Body of pancreas (tissue), 4 donors: Measurements from ENCODE around the gene NUDT9. TPM values are rescaled to one million over a fixed set of nuclear protein-coding genes. Genes with fewer than 3 reads are reported as not detected.
"Not testable (repeated sequence)": the region's sequence is repeated elsewhere in the genome, so short reads cannot be mapped to it uniquely, and the experiment has no call there.

Source experiments
- ATAC-seq: fragments of 150-250 bp; one replicate; pipeline ENCODE4 v1.9.1; 2016
- DNase-seq, 4 donors: peaks; one replicate each; pipeline ENCODE4 v3.0.0-alpha.2; 2019
- H3K27ac ChIP-seq, 4 donors: fragments of 200-600 bp; sonication (generic); 1 replicate in 3 of 4; 2 replicates in 1 of 4; pipeline versions ENCODE4 v1.5.1 to v1.6.1; 2016 to 2019; ENCODE audit warnings: mild to moderate bottlenecking in 1 of 4, mixed read lengths in 1 of 4, moderate library complexity in 1 of 4
- H3K27me3 ChIP-seq, 2 donors: fragments of 200-600 bp; sonication (generic); one replicate each; pipeline ENCODE4 v1.6.0; 2016; ENCODE audit warnings: mild to moderate bottlenecking in 1 of 2
- H3K36me3 ChIP-seq, 2 donors: fragments of 200-600 bp; sonication (generic); replicated peaks in 1 of 2; 2 replicates each; pipeline ENCODE4 v1.5.1; 2016; ENCODE audit warnings: low read depth in 2 of 2; ENCODE audit not compliant: insufficient read depth in 1 of 2
- H3K4me1 ChIP-seq: fragments of 200-600 bp; sonication (generic); one replicate; pipeline ENCODE4 v1.6.0; 2016
- H3K4me3 ChIP-seq, 2 donors: fragments of 200-600 bp; sonication (generic); 1 replicate in 1 of 2; 2 replicates in 1 of 2; pipeline ENCODE4 v1.5.1; 2016 to 2019
- H3K9me3 ChIP-seq, 3 donors: fragments of 200-600 bp; sonication (generic); 1 replicate in 2 of 3; 2 replicates in 1 of 3; pipeline ENCODE4 v1.5.1; 2016
- CTCF ChIP-seq, 7 experiments: fragments of 450-650 bp in 4 of 7; fragments of 200-600 bp in 3 of 7; sonication (generic) in 3 of 7; IDR thresholded peaks; one replicate each; pipeline ENCODE4 v1.5.1; 2016 to 2019; ENCODE audit warnings: antibody characterized with exemption in 7 of 7
- POLR2A ChIP-seq, 3 donors: fragments of 450-650 bp; IDR thresholded peaks; one replicate each; pipeline ENCODE4 v1.6.1; 2016; ENCODE audit warnings: antibody characterized with exemption in 3 of 3, mild to moderate bottlenecking in 2 of 3
- WGBS, 2 donors: methylation state at CpG; one replicate each; pipeline ENCODE4 v1.1.5; 2017; 5-methylcytosine and 5-hydroxymethylcytosine counted together
- intact Hi-C: fragments of 100-400 bp; cut with DNase I; formaldehyde crosslinking; loops from one replicate; pipeline ENCODE4 v1.15.1; 2023
- total RNA-seq, 2 donors: library from RNA; depleted of rRNA; stranded (reverse); fragments of >200 nt; gene quantifications; one replicate each; pipeline ENCODE4 v1.1.0, GENCODE V29; 2016

The NUDT9 gene
- total RNA-seq, 2 donors from 2014 or later = 22.7 to 32.2 TPM

GRCh38 chr4:87419578-87420249 is 2.7 kb upstream of the NUDT9 start:
- ATAC-seq (no peak), DNase-seq (peak in 1 of 4 donors; percentile 14)
- H3K4me1 ChIP-seq = peaks cover 52% of the 10 kb centered on the region
- H3K4me3 ChIP-seq = no peak overlapping the region
- TF ChIP-seq POLR2A (IDR thresholded peaks at IDR 0.05) (no peak), CTCF (IDR thresholded peaks at IDR 0.05) (no peak)
- intact Hi-C loops = no loop called here
- no peaks in the 10 kb centered on the region for H3K9me3 ChIP-seq
- no peaks in the 10 kb centered on the region for H3K27me3 ChIP-seq
- 8 to 12% methylated on average over 5 of the region's 5 CpGs for WGBS, 2 donors
- H3K27ac ChIP-seq = peak overlapping the region; percentile 34 to 75 (median 42)
- H3K36me3 ChIP-seq = no peaks in the 10 kb centered on the region

- DNase-seq (no peak), ATAC-seq (no peak)
- TF ChIP-seq POLR2A (IDR thresholded peaks at IDR 0.05) (no peak), CTCF (IDR thresholded peaks at IDR 0.05) (no peak)
- H3K27me3 ChIP-seq = no peaks in the 10 kb centered on the region
- H3K9me3 ChIP-seq = no peaks in the 10 kb centered on the region
- no peaks in the 10 kb centered on the region for H3K36me3 ChIP-seq
- intact Hi-C loops = no loop called here
- H3K27ac ChIP-seq = peak overlapping the region; percentile 34 to 75 (median 42)
- peaks cover 58% of the 10 kb centered on the region for H3K4me1 ChIP-seq
- H3K4me3 ChIP-seq = no peak overlapping the region
- 69 to 71% methylated on average over 4 of the region's 4 CpGs for WGBS, 2 donors
Observed at GRCh38 chr4:87420276-87420830, 2.0 kb upstream of the NUDT9 start.

GRCh38 chr4:87423317-87424098 is 1.1 kb downstream of the NUDT9 start:
- no peak for ATAC-seq
- Histone ChIP-seq H3K9me3 (no peaks in the 10 kb centered on the region), H3K27ac (peak overlapping the region in 3 of 4 donors; percentile 91 to 96 (median 92)), H3K36me3 (no peaks in the 10 kb centered on the region), H3K27me3 (no peaks in the 10 kb centered on the region), H3K4me3 (peak overlapping the region; percentile 24 to 78), H3K4me1 (peaks cover 85% of the 10 kb centered on the region)
- intact Hi-C loops = no loop called here
- peak in 3 of 4 donors; percentile 50 to 63 (median 51) for DNase-seq
- 4 to 5% methylated on average over 3 of the region's 3 CpGs for WGBS, 2 donors
- TF ChIP-seq CTCF (IDR thresholded peaks at IDR 0.05) (peak in 1 of 7 experiments; percentile 27), POLR2A (IDR thresholded peaks at IDR 0.05) (peak in 2 of 3 donors; percentile 30 to 33)

- peak in 3 of 4 donors; percentile 22 to 46 (median 23) for DNase-seq
- WGBS, 2 donors = 56 to 60% methylated on average over 18 to 22 of the region's 22 CpGs
- H3K27me3 ChIP-seq, H3K36me3 ChIP-seq, ATAC-seq, intact Hi-C loops, H3K9me3 ChIP-seq: not testable (repeated sequence)
- Histone ChIP-seq H3K4me3 (peak overlapping the region in 1 of 2 donors; percentile 78), H3K4me1 (peaks cover 82% of the 10 kb centered on the region), H3K27ac (peak overlapping the region in 3 of 4 donors; percentile 64 to 92 (median 91))
Observed at GRCh38 chr4:87424099-87424543, 1.7 kb downstream of the NUDT9 start.

- Histone ChIP-seq H3K36me3 (no peaks in the 10 kb centered on the region), H3K9me3 (no peaks in the 10 kb centered on the region), H3K27me3 (no peaks in the 10 kb centered on the region), H3K4me3 (no peak overlapping the region), H3K27ac (peak overlapping the region in 2 of 4 donors; percentile 40 to 47), H3K4me1 (peaks cover 79% of the 10 kb centered on the region)
- intact Hi-C loops = no loop called here
- ATAC-seq (no peak), DNase-seq (peak in 1 of 4 donors; percentile 27)
- TF ChIP-seq CTCF (IDR thresholded peaks at IDR 0.05) (no peak), POLR2A (IDR thresholded peaks at IDR 0.05) (no peak)
- WGBS, 2 donors = 88 to 100% methylated on average over 2 of the region's 2 CpGs
Observed at GRCh38 chr4:87425711-87426110, 3.3 kb downstream of the NUDT9 start.
